T-helper 2 cell (primary cell): ENCODE measurements around the gene PACSIN2.

Experiments used
- DNase-seq, 5 experiments: peaks; one replicate each; pipeline versions ENCODE4 v3.0.0 to v3.0.0-alpha.2; 2012 to 2022

The PACSIN2 gene

DNA sequence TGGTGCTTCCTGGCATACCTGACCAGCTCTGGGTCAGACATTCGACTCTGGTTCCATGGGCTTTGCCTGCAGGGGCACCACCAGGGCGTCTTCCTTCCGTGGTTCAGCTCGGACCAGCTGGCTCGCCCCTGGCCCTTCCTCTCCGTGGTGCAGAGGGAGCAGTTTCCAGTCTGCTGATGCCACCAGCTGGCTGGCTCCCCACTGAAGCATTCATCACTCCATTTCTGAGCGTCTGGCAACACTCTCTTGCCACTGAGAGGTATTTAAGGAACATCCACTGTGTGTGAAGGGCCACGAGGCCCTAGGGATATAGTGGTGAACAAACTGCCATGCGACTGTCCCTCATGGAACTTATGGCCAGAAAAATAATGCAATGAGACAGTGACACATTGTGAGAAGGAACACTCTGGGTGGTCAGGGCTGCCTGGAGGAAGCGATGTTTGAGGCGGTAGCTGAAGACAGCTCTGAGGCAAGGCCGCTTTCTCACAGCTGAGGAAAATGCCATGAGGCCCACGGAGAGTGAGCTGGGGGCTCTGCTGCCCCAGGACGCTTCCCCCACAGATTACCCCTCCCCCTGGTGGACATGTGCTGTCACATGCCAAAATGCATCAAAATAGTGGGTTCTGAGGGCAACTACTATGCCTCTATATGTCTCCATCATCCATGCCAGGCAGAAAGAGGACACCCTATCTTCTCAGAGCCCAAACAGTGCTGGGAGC lies 113.0 kb downstream of the PACSIN2 start:
- peak in 1 of 5 experiments; percentile 16 for DNase-seq

DNA sequence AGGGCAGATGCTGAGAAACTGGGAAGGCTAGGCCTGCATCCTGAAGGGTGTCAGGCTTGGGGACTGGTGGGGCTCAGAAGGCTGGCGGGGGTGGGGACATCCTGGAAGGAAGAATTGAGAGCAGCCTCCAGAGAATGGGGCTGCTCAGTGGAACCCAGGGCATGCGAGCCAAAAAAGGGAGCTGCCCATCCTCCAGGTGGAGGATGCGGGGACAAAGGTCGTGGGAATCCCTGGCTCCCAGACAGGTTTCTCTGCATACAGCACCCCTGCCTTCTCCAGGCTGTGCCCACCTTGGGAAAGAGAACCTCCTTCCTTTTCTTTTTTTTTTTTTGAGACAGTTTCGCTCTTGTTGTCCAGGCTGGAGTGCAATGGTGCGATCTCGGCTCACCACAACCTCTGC lies 117.0 kb downstream of the PACSIN2 start:
- no peak for DNase-seq

DNA sequence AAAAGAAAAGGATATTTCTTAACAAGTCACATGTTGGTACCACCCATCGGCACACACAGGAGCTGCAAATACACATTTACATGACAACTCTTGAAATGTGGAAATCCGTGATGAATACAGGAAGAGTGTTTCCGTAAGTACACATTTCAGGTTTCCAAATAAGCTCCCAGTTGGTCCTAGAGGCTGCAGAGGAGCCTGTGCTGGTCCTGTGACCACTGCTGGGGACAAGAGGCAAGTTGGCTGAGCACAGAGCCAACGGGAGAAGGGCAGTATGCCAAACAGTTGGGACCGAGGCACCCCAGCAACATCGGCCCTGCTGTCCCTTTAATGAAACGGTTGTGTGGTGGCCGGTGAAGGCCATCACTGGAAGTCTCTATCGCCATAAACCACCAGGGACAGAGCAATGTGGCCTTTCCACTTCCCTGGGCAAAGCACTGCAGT lies 119.4 kb downstream of the PACSIN2 start:
- no peak for DNase-seq

DNA sequence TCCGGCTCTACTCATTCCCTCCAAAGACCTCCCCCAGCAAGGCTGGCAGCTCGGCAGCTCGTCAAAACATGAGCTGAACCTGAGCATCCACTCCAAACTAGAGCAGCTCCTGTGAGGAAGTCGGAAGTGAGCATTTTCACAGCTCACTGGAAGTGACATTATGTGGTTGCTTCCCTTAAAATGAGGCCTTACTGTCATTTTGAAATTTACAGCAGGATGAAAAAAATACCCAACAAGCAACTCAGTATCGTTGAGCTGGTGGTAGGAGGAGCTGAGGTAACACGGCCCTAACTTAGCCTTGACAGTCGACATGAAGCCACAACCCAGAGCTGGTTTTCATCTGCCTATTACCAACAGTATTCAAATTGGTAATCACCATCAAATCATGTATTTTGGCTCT lies 119.9 kb downstream of the PACSIN2 start:
- peak in 2 of 5 experiments; percentile 60 to 81 for DNase-seq

DNA sequence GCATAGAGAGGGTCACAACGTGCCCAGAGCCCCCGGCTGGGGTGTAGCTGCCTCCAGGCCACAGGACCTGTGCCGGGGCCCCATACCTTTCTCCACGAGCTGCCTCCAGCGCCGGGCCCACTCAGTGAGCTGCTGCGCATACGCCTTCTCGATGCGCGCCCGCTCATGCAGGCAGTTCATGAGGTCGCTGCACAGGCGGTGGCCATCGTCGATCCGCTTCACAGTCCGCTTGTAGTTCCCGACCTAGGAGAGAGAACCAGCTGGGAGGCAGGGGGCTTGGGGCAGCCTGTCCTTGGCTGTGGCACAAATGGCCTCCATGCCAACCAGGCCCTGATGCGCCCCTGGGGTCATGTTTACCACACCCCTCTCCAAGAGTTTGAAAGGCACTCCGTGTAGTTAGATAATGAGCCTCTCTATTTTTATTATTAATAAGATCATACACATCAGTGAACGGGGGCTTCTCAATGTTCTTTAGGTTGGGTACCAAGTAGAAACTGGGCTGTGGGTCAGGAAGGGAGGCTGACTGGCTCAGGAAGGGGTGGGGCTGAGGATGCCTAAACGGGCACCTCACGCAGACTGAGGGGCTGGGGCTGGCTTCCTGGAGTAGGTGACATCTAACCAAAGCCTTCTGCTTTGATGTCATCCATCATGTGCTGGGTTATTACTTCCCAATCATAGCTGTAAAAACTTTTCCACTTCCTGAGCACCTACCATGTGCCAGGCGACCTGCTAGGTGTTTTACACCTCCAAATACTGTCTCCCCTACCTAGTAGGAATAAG lies 121.4 kb downstream of the PACSIN2 start:
- DNase-seq: peak in 2 of 5 experiments; percentile 41 to 43

DNA sequence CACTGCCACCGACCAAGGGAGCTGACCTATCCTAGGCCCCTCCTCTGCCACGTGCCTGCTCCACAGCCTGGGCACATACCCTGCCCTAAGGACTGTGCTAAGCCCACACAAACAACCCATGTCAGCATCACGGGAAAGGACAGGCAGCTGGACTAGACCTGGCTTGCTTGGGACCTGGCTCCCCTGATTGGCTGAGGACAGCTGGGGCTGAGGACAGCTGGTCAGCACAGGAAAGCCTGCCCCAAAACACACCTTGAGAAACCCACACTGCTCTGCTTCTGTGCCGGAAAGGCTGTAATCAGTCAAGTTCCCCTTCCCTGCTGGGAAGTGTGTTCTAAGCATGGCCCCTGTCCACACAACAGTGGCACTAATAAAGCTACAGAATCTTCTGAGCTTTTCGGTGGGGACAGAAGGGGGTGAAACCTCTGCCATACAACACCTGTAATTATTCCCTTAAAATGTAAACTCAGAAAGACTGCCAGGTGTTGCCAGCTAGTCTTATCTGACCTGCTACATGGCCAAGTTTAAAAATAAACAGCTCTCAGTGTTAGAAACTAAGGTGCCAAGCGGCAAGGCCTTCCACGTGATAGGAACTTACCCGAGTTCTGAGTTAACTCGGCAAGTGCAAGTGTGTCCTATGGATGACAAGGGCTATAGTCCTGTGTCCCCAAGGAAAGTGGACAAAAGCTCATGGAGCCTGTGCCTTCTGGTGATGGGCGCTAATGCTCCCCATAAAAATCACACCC lies 122.2 kb downstream of the PACSIN2 start:
- DNase-seq: no peak

DNA sequence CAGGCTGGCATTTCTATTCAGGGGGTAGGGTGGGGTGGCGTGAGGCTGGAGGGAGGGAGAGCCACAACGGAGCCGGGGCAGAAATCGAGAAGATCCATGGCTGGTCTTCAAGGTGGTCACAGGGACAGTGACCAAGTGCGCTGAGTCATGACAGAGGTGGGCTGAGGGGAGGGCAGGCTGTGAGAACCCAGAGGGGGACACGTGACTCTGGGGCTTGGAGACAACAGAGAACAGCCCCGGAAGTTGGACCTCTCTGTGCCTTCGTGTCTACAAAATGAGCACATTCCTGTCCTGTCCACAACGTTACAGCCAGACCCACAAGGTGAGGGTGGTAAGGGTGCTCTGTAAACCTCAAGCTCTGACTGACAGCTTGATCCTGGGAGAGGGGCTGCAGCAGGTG lies 122.8 kb downstream of the PACSIN2 start:
- DNase-seq: no peak

DNA sequence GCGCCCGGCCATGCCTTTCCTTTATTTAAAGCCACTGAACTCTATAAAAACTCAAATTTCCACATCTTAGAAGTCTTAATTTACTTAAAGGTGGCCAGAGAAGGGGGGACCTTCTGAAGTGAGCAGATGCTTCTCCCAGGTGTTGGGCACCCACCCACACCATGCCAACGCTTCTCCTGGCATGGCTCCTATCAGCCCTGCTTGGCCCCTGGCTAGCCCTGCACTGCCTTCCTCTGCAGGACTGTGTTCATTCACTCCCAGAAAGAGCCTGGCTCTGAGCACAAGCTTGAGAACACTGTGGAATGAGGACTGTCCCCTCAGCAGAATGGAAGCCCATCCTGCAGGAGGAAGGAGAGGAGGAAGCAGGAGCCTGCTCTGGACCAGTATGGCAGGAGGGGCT lies 123.3 kb downstream of the PACSIN2 start:
- DNase-seq: no peak

DNA sequence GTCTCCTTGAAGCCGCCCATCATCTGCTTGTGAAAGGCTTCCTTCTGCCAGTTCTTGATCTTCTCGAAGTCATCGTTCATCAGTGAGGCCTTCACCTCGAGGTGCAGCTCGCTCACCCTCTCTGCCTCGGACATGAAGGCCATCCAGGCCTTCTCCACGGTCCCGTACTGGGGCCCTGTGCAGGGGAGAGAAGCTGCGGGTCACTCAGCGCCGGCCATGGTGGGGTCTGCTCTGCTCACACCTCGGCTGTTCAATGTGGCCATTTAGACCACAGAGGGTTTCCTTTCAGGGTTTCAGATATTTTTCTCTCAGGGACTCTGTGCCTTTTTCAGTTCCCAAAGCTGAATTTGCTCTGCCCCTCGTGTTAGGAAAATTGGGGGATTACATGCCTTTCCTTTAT lies 123.9 kb downstream of the PACSIN2 start:
- no peak for DNase-seq

DNA sequence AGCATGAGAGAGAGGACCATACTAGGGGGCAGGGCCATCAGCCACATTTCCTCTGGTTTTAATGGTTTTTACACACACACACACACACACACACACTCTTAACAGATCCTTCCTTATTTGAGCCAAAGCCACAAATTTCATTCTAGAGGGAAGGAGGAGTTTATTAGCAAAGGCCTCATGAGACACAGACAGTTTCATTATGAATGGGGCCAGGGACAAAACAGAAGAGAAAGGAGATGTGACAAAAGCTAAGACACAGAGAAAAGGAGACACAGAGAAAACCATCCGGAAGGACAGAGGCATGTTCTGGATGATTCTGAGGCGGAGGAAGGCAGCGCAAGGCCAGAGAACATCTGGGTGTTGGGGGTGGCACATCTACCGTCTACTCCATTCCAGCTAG lies 125.6 kb downstream of the PACSIN2 start:
- peak in 1 of 5 experiments; percentile 76 for DNase-seq

DNA sequence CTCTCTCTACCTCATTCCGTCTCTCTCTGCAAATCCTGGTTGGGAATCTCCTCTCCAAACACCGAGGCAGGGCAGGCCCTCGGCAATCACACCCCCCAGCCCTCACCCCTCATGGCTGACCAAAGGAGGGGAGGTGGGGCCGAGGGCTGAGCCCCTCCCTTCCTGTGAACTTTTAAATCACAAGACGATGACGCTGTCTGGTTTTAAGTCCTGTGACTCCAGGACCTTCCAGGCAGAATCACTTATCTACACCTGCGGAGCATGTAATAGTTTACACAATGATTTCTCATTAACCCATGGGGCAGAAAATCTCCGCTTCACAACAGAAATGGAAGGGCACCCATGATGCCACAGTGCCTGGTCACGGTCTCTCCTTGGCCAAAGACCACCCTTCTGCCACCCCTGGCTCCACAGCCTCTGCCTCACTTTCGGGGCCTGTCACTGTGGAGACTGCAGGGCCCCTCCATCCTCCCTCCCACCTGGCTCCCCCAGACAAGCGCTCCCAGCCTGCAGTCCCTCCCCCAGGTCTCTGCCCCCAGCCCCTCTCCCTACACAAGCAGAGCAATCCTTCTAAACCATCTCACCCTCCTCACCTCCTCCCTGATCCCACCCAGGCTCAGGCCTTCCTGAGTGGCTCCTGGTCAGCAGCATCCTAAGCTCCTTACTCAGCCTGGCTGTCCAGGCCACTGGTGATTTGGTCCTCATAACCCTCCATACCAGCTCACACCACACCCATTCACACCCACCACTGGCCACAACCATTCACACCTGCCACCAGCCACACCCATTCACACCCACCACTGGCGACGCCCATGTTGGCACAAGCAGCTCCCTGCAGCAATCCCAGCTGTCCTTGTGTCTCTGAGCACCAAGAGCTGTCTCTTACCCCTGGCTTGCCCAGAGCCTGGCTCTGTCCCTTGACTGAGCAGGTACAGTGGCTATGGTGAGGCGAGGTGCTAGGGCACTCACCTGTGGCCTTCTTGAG lies 127.1 kb downstream of the PACSIN2 start:
- peak in 1 of 5 experiments; percentile 21 for DNase-seq

DNA sequence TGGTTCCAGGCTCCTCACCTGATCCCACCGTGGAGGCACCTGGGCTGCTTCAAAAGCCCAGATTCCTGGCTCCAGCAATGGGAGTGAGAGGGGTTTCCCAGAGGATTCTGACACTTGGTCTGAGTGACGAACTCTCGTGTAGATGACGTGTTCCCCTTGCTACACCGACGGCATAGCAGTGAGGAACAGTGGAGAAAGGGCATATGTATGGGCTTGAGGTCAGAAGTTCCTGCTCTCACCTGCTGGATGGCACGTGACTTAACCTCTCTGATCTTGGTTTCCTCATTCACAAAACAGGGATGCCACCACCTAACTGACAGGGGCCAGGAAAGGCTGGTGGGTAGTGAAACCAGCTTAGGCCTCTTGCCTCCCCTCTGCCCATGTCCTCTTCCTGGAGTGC lies 127.8 kb downstream of the PACSIN2 start:
- no peak for DNase-seq

DNA sequence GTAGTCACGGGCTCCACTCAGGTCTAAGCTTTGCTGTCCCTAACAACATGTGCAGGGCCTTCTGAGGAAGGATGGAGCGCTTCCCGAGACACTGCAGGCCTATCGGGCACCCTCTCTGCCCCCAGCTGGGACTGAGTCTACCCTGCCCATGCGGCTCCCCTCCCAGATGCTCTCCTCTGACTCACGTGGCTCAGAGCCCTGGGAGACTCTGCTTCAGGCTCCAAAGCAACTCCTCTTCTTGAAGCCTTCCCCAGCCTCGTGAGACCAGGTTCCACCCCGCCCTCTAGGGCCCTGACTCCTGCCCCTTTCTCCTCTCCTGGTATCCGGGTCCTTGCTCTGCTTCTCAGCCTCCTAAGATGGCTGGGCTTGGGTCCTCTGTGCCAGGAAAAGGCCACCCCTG lies 129.5 kb downstream of the PACSIN2 start:
- no peak for DNase-seq

DNA sequence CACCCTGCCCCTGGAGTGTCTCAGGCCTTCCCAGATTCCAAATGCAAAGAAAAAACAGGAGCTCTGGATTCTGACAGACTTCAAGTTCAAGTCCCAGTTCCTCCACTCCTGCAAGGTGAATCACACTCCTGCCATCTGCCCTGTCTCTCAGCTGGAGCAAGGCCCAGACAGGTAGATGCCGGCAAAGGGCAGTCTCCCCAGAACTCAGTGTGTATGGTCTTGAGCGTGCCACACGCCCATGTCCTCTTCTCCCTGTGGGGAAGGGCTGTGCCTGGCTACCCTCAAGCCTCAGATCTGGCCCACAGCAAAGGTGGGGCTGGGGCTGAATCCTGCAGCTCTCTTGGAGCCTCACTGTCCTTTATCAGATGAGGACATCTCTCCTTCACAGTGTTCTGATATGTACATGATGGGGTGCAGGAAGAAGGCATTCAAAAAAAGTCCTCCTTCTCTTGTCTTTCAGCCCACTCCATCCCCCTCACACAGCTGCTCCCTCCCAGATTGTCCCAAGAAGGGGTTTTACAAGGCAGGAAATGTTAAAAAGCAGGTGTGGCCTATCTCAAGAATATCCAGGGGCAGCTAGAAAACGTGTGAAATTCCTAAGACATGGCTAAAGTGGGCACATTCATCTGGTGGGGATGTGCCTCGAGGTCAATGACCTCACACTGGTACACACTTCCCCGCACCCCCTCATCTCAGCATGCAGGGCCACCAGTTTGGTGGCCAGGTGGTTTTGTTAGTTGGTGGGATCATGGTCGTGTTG lies 130.2 kb downstream of the PACSIN2 start:
- DNase-seq: no peak

DNA sequence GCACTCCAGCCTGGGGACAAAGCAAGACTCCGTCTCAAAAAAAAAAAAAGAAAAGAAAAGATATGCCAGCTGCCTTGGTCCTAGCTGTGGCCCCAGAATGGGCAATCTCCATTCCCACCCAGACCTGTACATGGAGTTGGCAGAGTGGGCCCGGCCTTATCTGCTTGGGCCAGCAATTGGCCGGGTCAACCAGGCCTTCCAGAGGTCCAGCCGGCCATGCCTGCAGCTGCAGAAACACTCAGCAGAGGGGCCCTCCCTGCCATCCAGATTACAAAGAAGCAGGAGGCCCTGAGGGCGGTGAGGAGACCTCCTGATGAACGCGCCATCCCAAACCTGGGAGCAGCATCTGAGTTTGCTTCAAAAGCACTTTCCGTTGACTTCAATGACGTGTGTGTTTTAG lies 131.0 kb downstream of the PACSIN2 start:
- DNase-seq: no peak

DNA sequence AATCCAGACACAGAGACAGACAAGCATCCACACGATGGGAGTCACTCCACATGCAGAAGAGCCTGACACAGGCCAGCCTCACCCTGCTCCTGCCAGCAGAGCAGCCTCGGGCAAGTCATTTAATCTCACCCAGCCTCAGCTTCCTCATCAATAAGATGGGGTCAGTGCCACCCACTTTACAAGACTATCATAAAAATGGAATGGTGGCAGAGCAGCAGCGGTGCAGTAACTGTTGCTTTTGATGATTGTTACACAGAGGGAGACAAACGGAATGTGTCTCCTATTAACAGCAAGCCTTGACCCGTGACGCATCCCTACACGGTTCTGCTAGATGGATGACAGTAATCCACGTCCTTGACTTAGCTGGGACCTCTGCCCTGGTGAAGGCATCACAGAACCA lies 131.8 kb downstream of the PACSIN2 start:
- no peak for DNase-seq

DNA sequence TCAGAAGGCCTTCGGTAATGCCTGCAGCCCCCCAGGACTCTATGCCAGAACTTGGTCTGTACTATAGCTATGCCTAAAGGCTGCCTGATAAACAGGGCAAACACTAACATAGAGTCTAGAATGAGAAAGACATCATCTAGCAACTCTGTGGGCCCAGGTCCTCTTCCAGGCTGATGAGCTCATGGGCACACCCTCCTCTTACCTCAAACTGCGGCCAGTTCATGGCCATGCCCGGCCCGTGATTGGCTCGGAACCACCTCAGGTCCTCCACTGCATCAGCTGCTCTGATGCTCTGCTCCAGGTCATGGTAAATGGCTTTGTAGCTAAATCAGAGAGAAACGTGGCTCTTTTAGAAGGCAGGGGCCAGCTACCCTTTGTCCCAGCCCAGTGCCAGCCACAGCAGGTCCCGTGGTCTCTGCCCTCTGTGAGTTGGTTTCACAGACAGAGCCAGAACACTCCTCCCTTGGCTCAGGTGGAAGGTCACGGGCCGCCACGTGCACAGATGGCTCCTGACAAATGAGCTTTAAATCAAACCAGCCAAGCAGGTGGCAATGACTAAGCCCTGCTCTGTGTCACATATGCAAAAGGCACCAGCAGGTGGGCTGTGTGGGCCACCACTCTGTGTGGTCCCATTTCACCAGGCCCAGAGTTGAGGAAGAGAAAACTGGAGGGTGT lies 132.8 kb downstream of the PACSIN2 start:
- DNase-seq: no peak

DNA sequence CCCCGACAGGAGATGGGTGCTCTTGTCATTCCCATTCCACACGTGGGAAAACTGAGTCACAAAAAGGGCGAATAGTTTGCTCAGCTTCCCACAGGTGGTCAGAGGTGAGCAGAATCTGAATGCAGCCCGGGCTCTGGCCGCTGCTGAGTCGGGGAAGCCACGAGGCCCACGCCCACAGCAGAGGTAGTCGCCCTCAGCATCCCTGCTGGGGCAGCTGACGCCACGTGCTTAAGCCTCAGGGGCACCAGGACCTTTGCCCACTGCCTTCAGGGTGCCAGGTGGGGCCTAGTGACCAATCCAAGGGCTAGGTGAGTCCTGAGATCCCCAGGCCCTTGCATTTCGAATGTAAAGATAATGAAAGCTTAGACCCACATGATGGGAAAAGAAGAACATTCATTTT lies 133.7 kb downstream of the PACSIN2 start:
- no peak for DNase-seq

DNA sequence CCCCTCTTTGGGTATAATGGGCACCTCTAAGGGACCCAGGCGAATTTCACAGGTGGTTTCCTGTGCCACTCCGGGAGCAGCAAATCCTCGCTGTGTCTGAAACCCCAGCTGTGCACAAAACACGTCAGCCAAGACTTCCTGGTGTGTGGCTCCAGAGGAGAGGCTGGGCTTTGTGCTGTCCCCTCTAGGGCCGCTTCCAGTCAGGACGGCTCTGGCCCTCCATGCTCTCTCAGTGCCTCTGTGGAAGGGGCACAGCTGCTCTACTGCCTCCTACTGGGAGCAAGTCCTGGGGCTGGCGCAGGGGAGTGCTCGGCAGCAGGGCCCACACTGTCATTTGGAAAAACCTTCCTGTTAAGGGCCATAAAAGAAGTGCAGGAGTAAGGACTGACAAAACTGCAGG lies 134.1 kb downstream of the PACSIN2 start:
- DNase-seq: no peak

DNA sequence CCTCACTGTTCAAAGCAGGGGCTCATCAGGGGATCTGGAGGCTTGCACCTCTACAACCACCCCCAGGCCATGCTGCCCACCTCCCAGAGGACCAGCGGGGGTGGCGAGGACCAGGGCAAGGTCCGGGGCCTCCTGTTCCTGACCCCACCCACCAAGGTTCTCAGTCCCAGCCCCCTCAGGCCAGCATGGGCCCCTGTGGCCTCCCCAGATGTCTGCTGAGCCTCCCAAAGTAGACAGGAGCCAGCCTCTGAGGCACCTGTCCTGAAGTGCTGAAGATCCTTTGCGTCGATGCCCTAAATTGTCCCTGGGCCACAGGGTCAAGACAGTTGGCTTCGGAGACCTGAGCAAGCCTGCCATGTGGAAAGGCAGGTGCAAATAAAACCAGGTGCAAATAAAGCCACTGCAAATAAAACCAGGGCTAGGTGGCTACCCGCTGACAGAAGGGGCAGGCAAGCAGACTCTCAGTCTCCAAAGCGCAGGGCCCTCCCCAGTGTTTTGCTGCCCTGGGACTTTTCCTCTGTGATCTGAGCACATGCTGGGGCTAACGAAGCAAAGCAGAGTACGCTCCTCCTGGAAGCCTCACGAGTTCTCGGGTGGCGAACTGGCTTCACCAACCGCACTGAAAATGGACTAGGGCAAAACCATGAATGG lies 135.5 kb downstream of the PACSIN2 start:
- DNase-seq: no peak
